ENCODE data around the gene PIP4K2B. TPM values are rescaled to one million over a fixed set of nuclear protein-coding genes. Genes with fewer than 3 reads are reported as not detected.

PIP4K2B gene
- total RNA-seq, 2 experiments from 2014 or later = 33.0 to 38.6 TPM

DNA sequence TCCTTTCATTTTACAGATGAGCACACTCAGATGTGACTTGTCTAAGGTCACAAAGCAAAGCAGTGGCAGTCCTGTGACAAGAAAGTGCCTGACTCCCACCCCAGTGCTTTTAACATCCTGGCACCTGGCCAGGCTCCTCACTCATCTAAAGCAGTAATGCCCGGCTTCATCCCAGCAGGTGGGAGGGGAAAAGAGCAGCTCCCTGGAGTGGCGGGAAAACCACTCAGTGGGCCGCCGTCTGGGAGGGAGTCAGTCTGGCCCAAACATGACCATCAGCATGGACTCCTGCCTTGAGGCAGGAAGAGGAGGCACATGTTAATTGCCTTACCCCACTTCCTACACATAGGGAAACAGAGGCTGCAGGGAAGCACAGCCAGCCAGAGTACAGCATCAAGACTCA is 53.8 kb downstream of the PIP4K2B start:
- Histone ChIP-seq H2AFZ (ENCODE audit: low read length) (no peak overlapping the region), H3K36me3 (ENCODE audit: insufficient read depth, low read length) (peaks cover 19% of the 10 kb centered on the region), H3K4me2 (ENCODE audit: low read length) (peak overlapping the region; percentile 80), H3K79me2 (ENCODE audit: insufficient read depth, low read depth, low read length) (peaks cover 67% of the 10 kb centered on the region), H3K4me1 (ENCODE audit: insufficient read depth, low read length, poor library complexity, severe bottlenecking) (peaks cover 77% of the 10 kb centered on the region), H3K9me3 (ENCODE audit: low read length) (no peaks in the 10 kb centered on the region), H3K27ac (ENCODE audit: low read depth, low read length, poor library complexity, severe bottlenecking) (peak overlapping the region; percentile 84), H4K20me1 (ENCODE audit: insufficient read depth, low read length) (no peaks in the 10 kb centered on the region), H3K4me3 (ENCODE audit: low read depth, low read length, poor library complexity, severe bottlenecking) (peak overlapping the region; percentile 79), H3K9me2 (ENCODE audit: insufficient read depth, low read length) (no peaks in the 10 kb centered on the region)
- BruUV-seq (replicated peaks) = no TSS peak
- peak; percentile 77 for DNase-seq (ENCODE audit: low spot score)
- ChIA-PET POLR2A (interaction anchor here (0.6 to 1.2 kb wide), 4 partner anchors 11 to 121 kb away, joined by 3 to 4 read pairs (median 4); no protein-coding TSS in a partner anchor), CTCF (ENCODE audit: unreplicated experiment) (no interaction called here)
- intact Hi-C loops (cut with micrococcal nuclease; ENCODE audit: unreplicated experiment) = no loop called here
- TF ChIP-seq EZH2phosphoT487 (IDR thresholded peaks at IDR 0.05; ENCODE audit: borderline replicate concordance, low read depth, low read length) = no peak
- TF ChIP-seq, protein P1, sequence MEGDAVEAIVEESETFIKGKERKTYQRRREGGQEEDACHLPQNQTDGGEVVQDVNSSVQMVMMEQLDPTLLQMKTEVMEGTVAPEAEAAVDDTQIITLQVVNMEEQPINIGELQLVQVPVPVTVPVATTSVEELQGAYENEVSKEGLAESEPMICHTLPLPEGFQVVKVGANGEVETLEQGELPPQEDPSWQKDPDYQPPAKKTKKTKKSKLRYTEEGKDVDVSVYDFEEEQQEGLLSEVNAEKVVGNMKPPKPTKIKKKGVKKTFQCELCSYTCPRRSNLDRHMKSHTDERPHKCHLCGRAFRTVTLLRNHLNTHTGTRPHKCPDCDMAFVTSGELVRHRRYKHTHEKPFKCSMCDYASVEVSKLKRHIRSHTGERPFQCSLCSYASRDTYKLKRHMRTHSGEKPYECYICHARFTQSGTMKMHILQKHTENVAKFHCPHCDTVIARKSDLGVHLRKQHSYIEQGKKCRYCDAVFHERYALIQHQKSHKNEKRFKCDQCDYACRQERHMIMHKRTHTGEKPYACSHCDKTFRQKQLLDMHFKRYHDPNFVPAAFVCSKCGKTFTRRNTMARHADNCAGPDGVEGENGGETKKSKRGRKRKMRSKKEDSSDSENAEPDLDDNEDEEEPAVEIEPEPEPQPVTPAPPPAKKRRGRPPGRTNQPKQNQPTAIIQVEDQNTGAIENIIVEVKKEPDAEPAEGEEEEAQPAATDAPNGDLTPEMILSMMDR (conservative IDR thresholded peaks at IDR 0.05; ENCODE audit: low read length) = no peak

DNA sequence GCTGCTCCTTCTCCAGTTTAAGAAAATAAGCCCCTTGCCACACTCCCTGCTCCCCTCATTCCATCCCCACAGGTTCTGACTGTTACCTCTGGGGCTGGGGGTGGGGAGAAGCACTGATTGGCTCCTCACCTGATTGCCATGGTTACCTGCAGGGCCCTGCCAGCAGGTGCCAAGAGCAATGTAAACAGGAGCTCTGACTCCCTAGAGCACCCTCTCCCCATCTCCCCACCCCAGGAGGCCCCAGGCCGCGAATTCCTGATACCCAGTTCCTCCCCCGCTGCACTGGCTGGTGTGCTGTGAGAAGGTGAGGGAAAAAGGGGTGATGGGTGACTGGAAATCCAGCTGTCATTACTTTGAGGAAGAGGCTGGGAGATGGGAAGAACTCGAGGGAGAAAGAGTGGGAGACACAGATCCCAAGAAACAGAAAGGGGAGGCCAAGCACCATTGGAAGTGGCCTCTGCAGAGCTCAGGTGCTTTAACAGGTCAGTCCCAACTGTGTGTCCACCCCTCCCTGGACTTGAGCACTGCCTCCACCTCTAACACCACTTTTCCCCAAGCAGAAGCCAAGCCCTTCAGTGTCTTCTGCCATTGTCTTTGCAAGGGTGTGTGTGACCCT is 55.7 kb downstream of the PIP4K2B start:
- Histone ChIP-seq H3K4me1 (ENCODE audit: insufficient read depth, low read length, poor library complexity, severe bottlenecking) (peaks cover 59% of the 10 kb centered on the region), H3K9me2 (ENCODE audit: insufficient read depth, low read length) (no peaks in the 10 kb centered on the region), H4K20me1 (ENCODE audit: insufficient read depth, low read length) (no peaks in the 10 kb centered on the region), H3K36me3 (ENCODE audit: insufficient read depth, low read length) (peaks cover 38% of the 10 kb centered on the region), H3K9me3 (ENCODE audit: low read length) (no peaks in the 10 kb centered on the region), H3K4me3 (ENCODE audit: low read depth, low read length, poor library complexity, severe bottlenecking) (peak overlapping the region; percentile 26), H2AFZ (ENCODE audit: low read length) (no peak overlapping the region), H3K79me2 (ENCODE audit: insufficient read depth, low read depth, low read length) (peaks cover 67% of the 10 kb centered on the region), H3K4me2 (ENCODE audit: low read length) (peak overlapping the region; percentile 80), H3K27ac (ENCODE audit: low read depth, low read length, poor library complexity, severe bottlenecking) (peak overlapping the region; percentile 26)
- intact Hi-C loops (cut with micrococcal nuclease; ENCODE audit: unreplicated experiment) = no loop called here
- CTCF ChIA-PET (ENCODE audit: unreplicated experiment) = no interaction called here
- TF ChIP-seq, protein P1 (conservative IDR thresholded peaks at IDR 0.05; ENCODE audit: low read length) = no peak
- TF ChIP-seq EZH2phosphoT487 (IDR thresholded peaks at IDR 0.05; ENCODE audit: borderline replicate concordance, low read depth, low read length) = no peak
- DNase-seq (ENCODE audit: low spot score) = peak; percentile 35
- no TSS peak for BruUV-seq (replicated peaks)
- POLR2A ChIA-PET = no interaction called here

All from OCI-LY7 (cell line).